ENCODE results near the gene SYS1.

Gene SYS1

DNA sequence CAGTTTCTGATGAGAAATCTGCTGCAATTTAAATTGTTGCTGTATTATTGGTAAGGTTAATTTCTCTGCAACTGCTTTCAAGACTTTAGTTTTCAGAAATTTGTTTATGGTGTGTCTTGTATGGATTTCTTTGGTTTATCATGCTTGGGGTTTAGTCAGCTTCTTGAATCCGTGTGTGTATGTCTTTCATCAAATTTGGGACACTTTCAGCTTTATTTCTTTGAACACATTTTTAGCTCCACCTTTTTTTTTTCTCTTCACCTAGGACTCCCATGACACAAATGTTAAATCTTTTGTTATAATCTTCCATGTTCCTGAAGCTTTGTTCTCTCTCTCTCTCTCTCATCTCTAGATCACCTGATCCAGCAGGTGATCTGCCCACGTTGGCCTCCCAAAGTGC lies 28.6 kb downstream of the SYS1 start:
- Histone ChIP-seq H3K36me3 (ENCODE audit: control insufficient read depth, insufficient read depth, low read length) (no peaks in the 10 kb centered on the region), H2BK15ac (replicated peaks; ENCODE audit: low read depth) (no peak overlapping the region), H4K8ac (ENCODE audit: low read depth, low read length) (no peak overlapping the region), H3K56ac (ENCODE audit: low read length) (no peak overlapping the region), H3K4me1 (ENCODE audit: control insufficient read depth, low read depth, low read length) (no peaks in the 10 kb centered on the region), H2BK120ac (ENCODE audit: low read depth, low read length) (no peak overlapping the region), H3K9ac (ENCODE audit: low read length) (no peak overlapping the region), H2AK5ac (ENCODE audit: low read length) (no peak overlapping the region), H3K4ac (ENCODE audit: low read depth, low read length) (no peak overlapping the region), H2BK5ac (ENCODE audit: low read length) (no peak overlapping the region), H3K18ac (ENCODE audit: low read length) (no peak overlapping the region), H3K23ac (ENCODE audit: low read length) (no peak overlapping the region), H3K79me2 (ENCODE audit: control insufficient read depth, insufficient read depth, low read length) (no peaks in the 10 kb centered on the region), H3K4me3 (ENCODE audit: low read length) (no peak overlapping the region), H4K5ac (ENCODE audit: low read length) (no peak overlapping the region), H3K27ac (ENCODE audit: low read depth, low read length) (no peak overlapping the region), H3K79me1 (ENCODE audit: low read length) (no peaks in the 10 kb centered on the region), H3K27me3 (ENCODE audit: insufficient read depth, low read length, poor library complexity) (no peaks in the 10 kb centered on the region), H3K4me2 (ENCODE audit: low read length) (no peak overlapping the region)
- WGBS (ENCODE audit: extremely low coverage, insufficient coverage, low lambda C conversion rate) = no CpG with 5 or more reads among the region's 2 CpGs
- no peak for DNase-seq

DNA sequence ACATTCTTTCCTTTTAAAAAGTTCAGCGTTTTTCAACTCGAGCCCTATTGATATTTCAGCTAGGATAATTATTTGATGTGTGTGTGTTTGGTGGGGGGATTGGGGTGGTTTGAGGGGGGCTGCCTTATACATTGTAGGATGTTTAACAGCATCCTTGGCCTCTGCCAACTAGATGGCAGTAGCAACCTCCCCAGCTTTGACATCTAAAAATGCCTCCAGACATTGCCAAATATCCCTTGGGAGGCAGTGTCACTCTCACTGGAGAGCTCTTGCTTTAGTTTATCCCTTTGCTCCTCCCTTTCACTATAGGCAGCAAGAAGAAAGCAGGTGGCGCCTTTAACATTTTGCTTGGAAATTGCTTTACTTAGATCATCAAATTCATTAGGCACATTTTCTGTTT lies 29.8 kb downstream of the SYS1 start:
- DNase-seq = peak; percentile 37
- H2AK5ac ChIP-seq (ENCODE audit: low read length) = no peak overlapping the region
- H3K27me3 ChIP-seq (ENCODE audit: insufficient read depth, low read length, poor library complexity) = no peaks in the 10 kb centered on the region
- WGBS (ENCODE audit: extremely low coverage, insufficient coverage, low lambda C conversion rate) = no CpG with 5 or more reads among the region's 3 CpGs
- H3K18ac ChIP-seq (ENCODE audit: low read length) = no peak overlapping the region
- no peak overlapping the region for H3K4ac ChIP-seq (ENCODE audit: low read depth, low read length)
- no peak overlapping the region for H3K56ac ChIP-seq (ENCODE audit: low read length)
- H2BK5ac ChIP-seq (ENCODE audit: low read length) = no peak overlapping the region
- H3K4me1 ChIP-seq (ENCODE audit: control insufficient read depth, low read depth, low read length) = no peaks in the 10 kb centered on the region
- no peak overlapping the region for H3K4me3 ChIP-seq (ENCODE audit: low read length)
- H3K79me1 ChIP-seq (ENCODE audit: low read length) = no peaks in the 10 kb centered on the region
- no peak overlapping the region for H4K5ac ChIP-seq (ENCODE audit: low read length)
- no peak overlapping the region for H3K27ac ChIP-seq (ENCODE audit: low read depth, low read length)
- no peak overlapping the region for H3K4me2 ChIP-seq (ENCODE audit: low read length)
- H3K79me2 ChIP-seq (ENCODE audit: control insufficient read depth, insufficient read depth, low read length) = no peaks in the 10 kb centered on the region
- no peak overlapping the region for H3K9ac ChIP-seq (ENCODE audit: low read length)
- H2BK15ac ChIP-seq (replicated peaks; ENCODE audit: low read depth) = no peak overlapping the region
- H4K8ac ChIP-seq (ENCODE audit: low read depth, low read length) = no peak overlapping the region
- H3K36me3 ChIP-seq (ENCODE audit: control insufficient read depth, insufficient read depth, low read length) = no peaks in the 10 kb centered on the region
- no peak overlapping the region for H3K23ac ChIP-seq (ENCODE audit: low read length)
- no peak overlapping the region for H2BK120ac ChIP-seq (ENCODE audit: low read depth, low read length)

DNA sequence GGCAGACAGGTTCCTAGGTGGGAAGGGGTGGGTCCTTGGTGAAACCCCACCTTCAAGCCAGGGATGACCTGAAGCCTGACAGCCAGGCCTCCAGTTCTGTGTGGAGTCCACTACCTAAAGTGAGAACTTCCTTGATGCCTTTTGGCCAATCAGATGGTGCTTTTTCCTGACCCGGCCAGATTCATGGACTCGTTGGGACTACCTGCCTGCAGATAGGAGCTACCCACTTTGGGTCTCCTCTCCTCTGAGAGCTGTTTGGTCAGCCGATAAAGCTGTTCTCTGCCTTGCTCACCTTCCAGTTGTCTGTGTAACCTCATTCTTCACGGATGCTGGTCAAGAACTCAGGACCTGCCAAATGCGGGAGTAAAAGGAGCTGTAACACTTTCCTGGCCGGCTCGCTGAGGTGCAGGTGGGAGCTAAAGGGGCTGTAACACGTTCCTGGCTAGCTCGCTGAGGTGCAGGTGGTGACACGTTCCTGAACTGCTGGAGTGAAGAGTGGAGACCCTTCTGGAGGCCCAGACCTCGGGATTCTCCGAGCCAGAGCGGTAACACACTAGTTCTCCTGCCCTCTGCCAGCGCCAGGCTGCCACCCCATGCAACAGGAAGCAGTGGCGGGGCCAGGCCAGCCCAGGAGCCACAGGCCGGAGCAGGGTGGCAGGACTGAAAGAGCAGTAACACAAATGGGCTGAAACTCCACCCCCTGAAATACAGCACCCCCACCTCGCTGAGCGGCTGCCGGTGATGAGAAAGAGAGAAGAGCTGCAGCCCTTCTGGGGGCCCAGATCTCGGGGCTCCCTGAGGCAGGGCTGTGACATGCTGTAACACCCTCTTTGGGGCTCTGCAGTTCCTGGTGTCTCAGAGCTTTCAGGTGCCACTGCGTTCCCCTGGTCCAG lies 31.5 kb downstream of the SYS1 start:
- H3K79me1 ChIP-seq (ENCODE audit: low read length) = no peaks in the 10 kb centered on the region
- H3K56ac ChIP-seq (ENCODE audit: low read length) = no peak overlapping the region
- no peak overlapping the region for H4K8ac ChIP-seq (ENCODE audit: low read depth, low read length)
- no peak overlapping the region for H3K9ac ChIP-seq (ENCODE audit: low read length)
- no peaks in the 10 kb centered on the region for H3K27me3 ChIP-seq (ENCODE audit: insufficient read depth, low read length, poor library complexity)
- no peak overlapping the region for H3K4me2 ChIP-seq (ENCODE audit: low read length)
- no peak for DNase-seq
- H3K27ac ChIP-seq (ENCODE audit: low read depth, low read length) = no peak overlapping the region
- H2AK5ac ChIP-seq (ENCODE audit: low read length) = no peak overlapping the region
- no peaks in the 10 kb centered on the region for H3K79me2 ChIP-seq (ENCODE audit: control insufficient read depth, insufficient read depth, low read length)
- H3K4me3 ChIP-seq (ENCODE audit: low read length) = no peak overlapping the region
- no CpG with 5 or more reads among the region's 21 CpGs for WGBS (ENCODE audit: extremely low coverage, insufficient coverage, low lambda C conversion rate)
- no peak overlapping the region for H2BK120ac ChIP-seq (ENCODE audit: low read depth, low read length)
- no peak overlapping the region for H3K18ac ChIP-seq (ENCODE audit: low read length)
- H3K4me1 ChIP-seq (ENCODE audit: control insufficient read depth, low read depth, low read length) = no peaks in the 10 kb centered on the region
- H3K23ac ChIP-seq (ENCODE audit: low read length) = no peak overlapping the region
- no peak overlapping the region for H2BK5ac ChIP-seq (ENCODE audit: low read length)
- H2BK15ac ChIP-seq (replicated peaks; ENCODE audit: low read depth) = no peak overlapping the region
- H3K4ac ChIP-seq (ENCODE audit: low read depth, low read length) = no peak overlapping the region
- H4K5ac ChIP-seq (ENCODE audit: low read length) = no peak overlapping the region
- H3K36me3 ChIP-seq (ENCODE audit: control insufficient read depth, insufficient read depth, low read length) = no peaks in the 10 kb centered on the region

DNA sequence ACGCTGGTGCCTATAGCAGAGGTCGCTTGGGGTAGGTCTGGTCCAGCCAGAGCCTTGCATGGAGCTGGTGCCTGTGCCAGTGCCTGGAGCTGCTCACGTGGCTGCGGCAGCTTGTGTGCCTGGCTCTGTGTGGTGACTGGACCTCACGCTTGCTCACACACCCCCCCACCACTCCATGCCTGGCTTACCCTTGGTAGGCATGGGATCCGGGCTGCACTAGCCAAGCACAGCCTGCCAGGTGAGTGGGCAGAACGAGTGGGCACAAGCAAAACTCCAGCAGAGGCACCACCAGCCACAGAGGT lies 32.1 kb downstream of the SYS1 start:
- H3K4ac ChIP-seq (ENCODE audit: low read depth, low read length) = no peak overlapping the region
- no CpG with 5 or more reads among the region's 7 CpGs for WGBS (ENCODE audit: extremely low coverage, insufficient coverage, low lambda C conversion rate)
- H3K4me2 ChIP-seq (ENCODE audit: low read length) = no peak overlapping the region
- no peak overlapping the region for H3K9ac ChIP-seq (ENCODE audit: low read length)
- H3K18ac ChIP-seq (ENCODE audit: low read length) = no peak overlapping the region
- H3K36me3 ChIP-seq (ENCODE audit: control insufficient read depth, insufficient read depth, low read length) = no peaks in the 10 kb centered on the region
- no peak overlapping the region for H2BK120ac ChIP-seq (ENCODE audit: low read depth, low read length)
- no peak overlapping the region for H3K27ac ChIP-seq (ENCODE audit: low read depth, low read length)
- H2BK15ac ChIP-seq (replicated peaks; ENCODE audit: low read depth) = no peak overlapping the region
- no peak overlapping the region for H3K56ac ChIP-seq (ENCODE audit: low read length)
- H2AK5ac ChIP-seq (ENCODE audit: low read length) = no peak overlapping the region
- no peak overlapping the region for H2BK5ac ChIP-seq (ENCODE audit: low read length)
- no peak for DNase-seq
- no peak overlapping the region for H4K5ac ChIP-seq (ENCODE audit: low read length)
- H3K27me3 ChIP-seq (ENCODE audit: insufficient read depth, low read length, poor library complexity) = no peaks in the 10 kb centered on the region
- H4K8ac ChIP-seq (ENCODE audit: low read depth, low read length) = no peak overlapping the region
- no peaks in the 10 kb centered on the region for H3K4me1 ChIP-seq (ENCODE audit: control insufficient read depth, low read depth, low read length)
- H3K79me1 ChIP-seq (ENCODE audit: low read length) = no peaks in the 10 kb centered on the region
- no peak overlapping the region for H3K4me3 ChIP-seq (ENCODE audit: low read length)
- H3K23ac ChIP-seq (ENCODE audit: low read length) = no peak overlapping the region
- H3K79me2 ChIP-seq (ENCODE audit: control insufficient read depth, insufficient read depth, low read length) = no peaks in the 10 kb centered on the region

DNA sequence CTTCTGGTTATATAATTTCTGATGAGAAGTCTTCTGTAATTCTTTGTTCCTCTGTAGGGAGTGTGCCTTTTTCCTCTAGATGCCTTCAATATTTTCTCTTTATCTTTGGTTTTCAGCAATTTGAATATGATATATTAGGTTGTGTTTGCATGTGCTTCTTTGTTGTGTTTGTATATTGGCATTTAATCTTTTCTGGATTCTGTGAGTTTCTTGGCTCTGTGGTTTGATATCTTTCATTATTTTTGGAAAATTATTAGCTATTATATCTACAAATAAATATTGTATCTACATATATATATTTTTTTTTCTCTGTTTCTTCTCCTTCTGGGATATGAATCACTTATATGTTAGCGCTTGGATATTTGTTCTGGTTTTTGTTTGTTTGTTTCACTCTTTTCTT lies 36.1 kb downstream of the SYS1 start:
- H3K4me1 ChIP-seq (ENCODE audit: control insufficient read depth, low read depth, low read length) = no peaks in the 10 kb centered on the region
- no peak overlapping the region for H3K27ac ChIP-seq (ENCODE audit: low read depth, low read length)
- H3K18ac ChIP-seq (ENCODE audit: low read length) = no peak overlapping the region
- H3K4me2 ChIP-seq (ENCODE audit: low read length) = no peak overlapping the region
- no peak overlapping the region for H4K5ac ChIP-seq (ENCODE audit: low read length)
- H3K36me3 ChIP-seq (ENCODE audit: control insufficient read depth, insufficient read depth, low read length) = no peaks in the 10 kb centered on the region
- no peaks in the 10 kb centered on the region for H3K79me1 ChIP-seq (ENCODE audit: low read length)
- no peak overlapping the region for H3K4ac ChIP-seq (ENCODE audit: low read depth, low read length)
- no peak overlapping the region for H2BK120ac ChIP-seq (ENCODE audit: low read depth, low read length)
- no peaks in the 10 kb centered on the region for H3K27me3 ChIP-seq (ENCODE audit: insufficient read depth, low read length, poor library complexity)
- H3K23ac ChIP-seq (ENCODE audit: low read length) = no peak overlapping the region
- no peaks in the 10 kb centered on the region for H3K79me2 ChIP-seq (ENCODE audit: control insufficient read depth, insufficient read depth, low read length)
- H2BK5ac ChIP-seq (ENCODE audit: low read length) = no peak overlapping the region
- H4K8ac ChIP-seq (ENCODE audit: low read depth, low read length) = no peak overlapping the region
- no peak overlapping the region for H2AK5ac ChIP-seq (ENCODE audit: low read length)
- H2BK15ac ChIP-seq (replicated peaks; ENCODE audit: low read depth) = no peak overlapping the region
- H3K4me3 ChIP-seq (ENCODE audit: low read length) = no peak overlapping the region
- WGBS (ENCODE audit: extremely low coverage, insufficient coverage, low lambda C conversion rate) = no CpG with 5 or more reads among the region's 1 CpG
- H3K9ac ChIP-seq (ENCODE audit: low read length) = no peak overlapping the region
- DNase-seq = no peak
- no peak overlapping the region for H3K56ac ChIP-seq (ENCODE audit: low read length)
